OCI-LY7 (cell line): ENCODE results near the gene DTNB. TPM values are rescaled to one million over a fixed set of nuclear protein-coding genes. Genes with fewer than 3 reads are reported as not detected.

Experiments
- BruUV-seq: library from RNA; stranded (reverse); fragments of 400-500 nt; replicated peaks from 2 replicates; lab custom pipeline; 2021; lab: Mats Ljungman, UMichigan
- CTCF ChIA-PET: fragments of 300-600 bp; sonication (Branson Sonifier 250); formaldehyde crosslinking; loops from one replicate; lab custom pipeline; 2022; ENCODE audit warnings: antibody characterized with exemption; ENCODE audit not compliant: unreplicated experiment; lab: Charles Lee
- POLR2A ChIA-PET: fragments of 300-600 bp; sonication (Branson Sonifier 250); formaldehyde crosslinking; loops from one replicate; lab custom pipeline; 2022; ENCODE audit warnings: antibody characterized with exemption; lab: Charles Lee
- DNase-seq: peaks from one replicate; pipeline ENCODE4 v3.0.0-alpha.2; 2015; ENCODE audit warnings: low spot score
- H2AFZ ChIP-seq: fragments of 200-600 bp; sonication (generic), shearing (Covaris generic); 2 replicates; pipeline ENCODE4 v1.6.1; 2014; ENCODE audit warnings: mild to moderate bottlenecking, antibody characterized with exemption, low read length, moderate library complexity
- H3K27ac ChIP-seq: fragments of 200-600 bp; sonication (generic); 2 replicates; pipeline ENCODE4 v1.5.1; 2014; ENCODE audit warnings: mixed run types, low read depth, mild to moderate bottlenecking, moderate library complexity, low read length, inconsistent platforms; ENCODE audit not compliant: poor library complexity, severe bottlenecking
- H3K36me3 ChIP-seq: fragments of 200-600 bp; sonication (generic); 2 replicates; pipeline ENCODE4 v1.6.1; 2014; ENCODE audit warnings: mild to moderate bottlenecking, antibody characterized with exemption, low read length, moderate library complexity, mixed read lengths; ENCODE audit not compliant: insufficient read depth
- H3K4me1 ChIP-seq: fragments of 200-600 bp; sonication (generic); 2 replicates; pipeline ENCODE4 v1.5.1; 2014; ENCODE audit warnings: mild to moderate bottlenecking, low read length; ENCODE audit not compliant: insufficient read depth, poor library complexity, severe bottlenecking
- H3K4me2 ChIP-seq: fragments of 200-600 bp; sonication (generic); 2 replicates; pipeline ENCODE4 v1.6.1; 2014; ENCODE audit warnings: mild to moderate bottlenecking, low read length
- H3K4me3 ChIP-seq: fragments of 200-600 bp; sonication (generic); 2 replicates; pipeline ENCODE4 v1.5.1; 2014; ENCODE audit warnings: mild to moderate bottlenecking, low read depth, low read length; ENCODE audit not compliant: poor library complexity, severe bottlenecking
- H3K79me2 ChIP-seq: fragments of 200-600 bp; sonication (generic); 2 replicates; pipeline ENCODE4 v1.6.1; 2016; ENCODE audit warnings: low read depth, mild to moderate bottlenecking, low read length, moderate library complexity, mixed read lengths; ENCODE audit not compliant: insufficient read depth
- H3K9me2 ChIP-seq: fragments of 200-600 bp; sonication (generic); 2 replicates; pipeline ENCODE4 v1.6.1; 2016; ENCODE audit warnings: mild to moderate bottlenecking, low read length, mixed read lengths; ENCODE audit not compliant: insufficient read depth
- H3K9me3 ChIP-seq: fragments of 200-600 bp; sonication (generic); 2 replicates; pipeline ENCODE4 v1.6.1; 2014; ENCODE audit warnings: mild to moderate bottlenecking, mixed run types, low read length, mixed read lengths
- H4K20me1 ChIP-seq: fragments of 200-600 bp; sonication (generic); 2 replicates; pipeline ENCODE4 v1.6.1; 2014; ENCODE audit warnings: mild to moderate bottlenecking, antibody characterized with exemption, low read length, moderate library complexity, mixed read lengths; ENCODE audit not compliant: insufficient read depth
- CTCF ChIP-seq: fragments of 200-600 bp; sonication (generic); conservative IDR thresholded peaks from 2 replicates; pipeline ENCODE4 v1.5.1; 2014; ENCODE audit warnings: mild to moderate bottlenecking, antibody characterized with exemption, low read length, moderate library complexity, mixed read lengths
- EZH2phosphoT487 ChIP-seq: fragments of 200-600 bp; sonication (generic); IDR thresholded peaks from 2 replicates; pipeline ENCODE4 v1.6.1; 2018; ENCODE audit warnings: low read depth, borderline replicate concordance, mild to moderate bottlenecking, mixed run types, antibody characterized with exemption, low read length, moderate library complexity, mixed read lengths
- intact Hi-C: fragments of 100-400 bp; cut with micrococcal nuclease; formaldehyde crosslinking; loops from one replicate; pipeline ENCODE4 v1.10.0; 2022; ENCODE audit not compliant: unreplicated experiment
- total RNA-seq, 2 experiments: library from RNA; depleted of rRNA in 1 of 2; stranded (reverse); fragments of >200 nt in 1 of 2; shearing (Covaris generic) in 1 of 2; gene quantifications; 2 replicates each; pipeline ENCODE4 v1.2.3, GENCODE V29; 2014 to 2022

Gene DTNB
- total RNA-seq, 2 experiments from 2014 or later: 16.1 to 28.3 TPM

DNA sequence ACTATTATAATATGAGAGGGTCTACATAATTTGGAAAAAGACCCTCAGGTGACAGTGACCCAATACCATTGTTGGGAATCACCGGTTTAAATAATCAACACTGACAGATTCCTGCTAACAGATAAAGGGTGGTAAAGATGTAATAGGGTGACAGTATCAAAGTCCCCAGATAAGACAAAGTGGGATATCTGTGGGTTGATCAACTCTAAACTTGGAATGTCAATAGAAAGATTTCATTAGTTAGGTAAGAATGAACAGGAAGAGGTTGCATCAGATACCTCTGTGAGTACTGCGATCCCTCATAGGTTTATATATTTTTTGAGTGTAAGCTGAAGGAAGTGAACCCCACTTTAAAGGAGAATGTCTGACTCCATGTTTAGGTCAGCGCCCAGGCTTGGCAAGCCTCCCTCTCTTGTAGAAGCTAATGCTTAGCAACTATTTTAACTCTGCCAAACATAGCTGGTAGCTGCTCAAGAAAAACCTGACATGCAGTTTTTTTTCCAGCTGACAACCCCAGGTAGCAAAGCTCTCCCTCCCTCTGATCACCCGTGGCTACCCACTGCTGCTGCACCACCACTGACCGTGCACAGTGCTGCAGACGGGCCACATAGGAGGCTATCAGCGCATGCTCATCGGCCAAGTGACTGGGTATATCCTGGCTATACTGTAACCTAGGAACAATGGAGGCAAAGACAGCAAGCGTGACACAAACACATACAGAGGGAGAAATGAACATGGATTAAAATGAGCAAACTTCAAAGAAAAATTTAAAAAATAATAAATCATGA lies 218.4 kb downstream of the DTNB start:
- TF ChIP-seq CTCF (no peak), EZH2phosphoT487 (no peak)

DNA sequence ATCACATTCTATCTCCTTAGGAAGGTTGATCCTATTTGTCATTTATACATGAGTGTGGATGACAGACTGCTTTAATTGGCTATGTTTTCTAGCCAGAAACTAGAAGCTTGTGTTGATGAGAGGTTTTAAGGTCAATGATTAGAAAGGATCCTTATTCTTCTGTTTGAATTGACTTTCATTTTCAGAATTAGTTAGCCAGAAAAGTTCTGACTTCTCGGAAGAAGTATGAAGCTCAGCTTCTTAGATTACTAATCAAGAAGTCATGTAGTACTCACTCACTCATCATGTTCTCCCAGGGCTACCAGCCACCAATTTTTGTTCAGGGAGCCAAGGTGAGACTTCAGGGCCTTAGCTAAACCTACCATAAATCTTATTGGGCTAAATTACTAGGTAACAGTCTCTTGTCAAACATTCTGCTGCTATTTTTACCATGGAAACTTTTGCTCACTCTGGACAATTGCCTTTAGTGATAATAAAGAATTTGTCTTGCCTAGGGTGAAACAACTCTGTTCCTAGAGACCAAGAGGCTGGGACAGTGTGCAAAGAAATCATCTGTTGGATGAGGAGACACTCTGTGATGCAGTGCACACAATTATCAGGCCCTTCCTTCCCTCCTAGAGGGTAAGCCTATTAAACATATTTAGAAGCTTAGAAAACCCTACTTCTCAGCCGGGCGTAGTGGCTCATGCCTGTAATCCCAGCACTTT lies 220.0 kb downstream of the DTNB start:
- no peak for TF ChIP-seq EZH2phosphoT487
- no peak for TF ChIP-seq CTCF
- Histone ChIP-seq H3K4me1 (no peaks in the 10 kb centered on the region), H3K4me2 (no peak overlapping the region), H3K36me3 (no peaks in the 10 kb centered on the region), H2AFZ (no peak overlapping the region), H3K27ac (no peak overlapping the region), H3K79me2 (no peaks in the 10 kb centered on the region), H4K20me1 (no peaks in the 10 kb centered on the region), H3K9me2 (no peaks in the 10 kb centered on the region), H3K9me3 (no peaks in the 10 kb centered on the region), H3K4me3 (no peak overlapping the region)
- intact Hi-C loops: no loop called here
- BruUV-seq: no TSS peak
- CTCF ChIA-PET: no interaction called here
- POLR2A ChIA-PET: interaction anchor here (0.7 to 2.0 kb wide), 5 partner anchors 9 to 154 kb away, joined by 3 to 10 read pairs (median 4); no protein-coding TSS in a partner anchor
- no peak for DNase-seq

More for the DNA sequence above, 218.4 kb downstream of the DTNB start:
- Histone ChIP-seq H3K4me1 (no peaks in the 10 kb centered on the region), H2AFZ (no peak overlapping the region), H3K36me3 (no peaks in the 10 kb centered on the region), H3K79me2 (no peaks in the 10 kb centered on the region), H3K9me3 (no peaks in the 10 kb centered on the region), H3K4me3 (no peak overlapping the region), H3K4me2 (no peak overlapping the region), H3K27ac (no peak overlapping the region), H4K20me1 (no peaks in the 10 kb centered on the region), H3K9me2 (no peaks in the 10 kb centered on the region)
- CTCF ChIA-PET: no interaction called here
- intact Hi-C loops: no loop called here
- BruUV-seq: no TSS peak
- POLR2A ChIA-PET: interaction anchor here (0.6 to 2.0 kb wide), 4 partner anchors 9 to 1541 kb away, joined by 3 to 10 read pairs (median 4); no protein-coding TSS in a partner anchor
- no peak for DNase-seq
